ENCODE measurements around the gene ELOF1. TPM values are rescaled to one million over a fixed set of nuclear protein-coding genes. Genes with fewer than 3 reads are reported as not detected.

Gene ELOF1
- total RNA-seq, 1 donor from 2014 or later: 46.0 TPM

DNA sequence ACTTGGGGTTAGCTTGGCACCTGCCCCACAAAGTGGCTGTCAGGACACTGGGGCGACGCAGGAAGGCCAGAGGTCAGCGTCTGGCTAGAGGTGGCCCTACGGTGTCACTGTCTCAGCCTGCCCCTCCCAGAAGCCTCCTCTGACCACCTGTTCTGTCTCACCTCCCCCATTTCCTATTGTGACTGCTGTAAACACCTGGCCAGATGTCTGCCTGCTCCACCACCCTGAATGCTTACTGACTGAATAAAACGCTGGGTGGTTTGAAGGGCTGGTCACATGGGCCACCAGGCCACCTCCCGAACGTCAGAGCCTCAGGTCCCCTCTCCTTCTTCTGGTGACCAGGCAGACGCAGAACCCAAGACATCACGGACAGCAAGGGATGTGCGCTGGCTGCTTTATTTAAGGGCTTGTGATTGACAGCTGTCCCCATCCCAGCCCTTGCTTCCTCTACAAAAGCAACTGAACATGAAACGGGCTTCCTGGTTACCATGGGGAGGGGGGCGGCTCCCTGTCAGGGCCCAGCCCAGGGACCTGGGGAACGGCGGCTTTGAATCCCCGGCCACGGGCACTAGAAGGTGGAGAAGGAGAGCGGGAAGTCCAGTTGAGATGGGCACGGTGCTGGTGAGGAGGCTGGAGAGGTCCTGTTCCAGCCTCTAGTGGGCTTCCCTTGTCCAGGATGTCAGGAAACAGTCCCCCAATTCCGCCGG lies 6.2 kb downstream of the ELOF1 start:
- Mint-ChIP-seq H3K36me3 (peaks cover 11% of the 10 kb centered on the region), H3K4me1 (peaks cover 5% of the 10 kb centered on the region), H3K4me3 (no peak overlapping the region), H3K27me3 (ENCODE audit: low read depth) (no peaks in the 10 kb centered on the region), H3K27ac (no peak overlapping the region), H3K9me3 (no peaks in the 10 kb centered on the region)
- no peak for DNase-seq (ENCODE audit: low spot score in 2 of 2, unreplicated experiment in 2 of 2)
- TF ChIP-seq CTCF (IDR thresholded peaks at IDR 0.05; ENCODE audit: unreplicated experiment): no peak

- Mint-ChIP-seq H3K27me3 (ENCODE audit: low read depth) (no peaks in the 10 kb centered on the region), H3K27ac (no peak overlapping the region), H3K4me1 (peaks cover under 1% of the 10 kb centered on the region), H3K9me3 (no peaks in the 10 kb centered on the region), H3K4me3 (no peak overlapping the region), H3K36me3 (peaks cover 11% of the 10 kb centered on the region)
- no peak for TF ChIP-seq CTCF (IDR thresholded peaks at IDR 0.05; ENCODE audit: unreplicated experiment)
- DNase-seq (ENCODE audit: low spot score in 2 of 2, unreplicated experiment in 2 of 2): no peak
Measured at GRCh38 chr19:11551603-11552235, 7.3 kb downstream of the ELOF1 start.

- H3K27me3 Mint-ChIP-seq (ENCODE audit: low read depth): no peaks in the 10 kb centered on the region
- no peak overlapping the region for H3K27ac Mint-ChIP-seq
- TF ChIP-seq CTCF (IDR thresholded peaks at IDR 0.05; ENCODE audit: unreplicated experiment): no peak
- H3K4me3 Mint-ChIP-seq: no peak overlapping the region
- H3K4me1 Mint-ChIP-seq: no peaks in the 10 kb centered on the region
- H3K36me3 Mint-ChIP-seq: peaks cover 6% of the 10 kb centered on the region
- no peaks in the 10 kb centered on the region for H3K9me3 Mint-ChIP-seq
- no peak for DNase-seq (ENCODE audit: low spot score in 2 of 2, unreplicated experiment in 2 of 2)
Measured at GRCh38 chr19:11550265-11550664, 8.8 kb downstream of the ELOF1 start.

DNA sequence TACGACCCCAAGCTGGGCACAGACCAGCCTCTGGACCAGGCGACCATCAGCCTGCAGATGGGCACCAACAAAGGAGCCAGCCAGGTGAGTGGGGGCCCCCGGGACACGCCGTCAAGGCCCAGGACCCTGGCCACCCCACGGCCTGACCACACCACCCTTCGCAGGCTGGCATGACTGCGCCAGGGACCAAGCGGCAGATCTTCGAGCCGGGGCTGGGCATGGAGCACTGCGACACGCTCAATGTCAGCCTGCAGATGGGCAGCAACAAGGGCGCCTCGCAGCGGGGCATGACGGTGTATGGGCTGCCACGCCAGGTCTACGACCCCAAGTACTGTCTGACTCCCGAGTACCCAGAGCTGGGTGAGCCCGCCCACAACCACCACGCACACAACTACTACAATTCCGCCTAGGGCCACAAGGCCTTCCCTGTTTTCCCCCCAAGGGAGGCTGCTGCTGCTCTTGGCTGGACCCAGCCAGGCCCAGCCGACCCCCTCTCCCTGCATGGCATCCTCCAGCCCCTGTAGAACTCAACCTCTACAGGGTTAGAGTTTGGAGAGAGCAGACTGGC lies 9.6 kb downstream of the ELOF1 start:
- no peak overlapping the region for H3K27ac Mint-ChIP-seq
- no peaks in the 10 kb centered on the region for H3K27me3 Mint-ChIP-seq (ENCODE audit: low read depth)
- H3K4me3 Mint-ChIP-seq: no peak overlapping the region
- no peaks in the 10 kb centered on the region for H3K4me1 Mint-ChIP-seq
- H3K9me3 Mint-ChIP-seq: no peaks in the 10 kb centered on the region
- TF ChIP-seq CTCF (IDR thresholded peaks at IDR 0.05; ENCODE audit: unreplicated experiment): no peak
- DNase-seq (ENCODE audit: low spot score in 2 of 2, unreplicated experiment in 2 of 2): no peak
- H3K36me3 Mint-ChIP-seq: peaks cover 5% of the 10 kb centered on the region

DNA sequence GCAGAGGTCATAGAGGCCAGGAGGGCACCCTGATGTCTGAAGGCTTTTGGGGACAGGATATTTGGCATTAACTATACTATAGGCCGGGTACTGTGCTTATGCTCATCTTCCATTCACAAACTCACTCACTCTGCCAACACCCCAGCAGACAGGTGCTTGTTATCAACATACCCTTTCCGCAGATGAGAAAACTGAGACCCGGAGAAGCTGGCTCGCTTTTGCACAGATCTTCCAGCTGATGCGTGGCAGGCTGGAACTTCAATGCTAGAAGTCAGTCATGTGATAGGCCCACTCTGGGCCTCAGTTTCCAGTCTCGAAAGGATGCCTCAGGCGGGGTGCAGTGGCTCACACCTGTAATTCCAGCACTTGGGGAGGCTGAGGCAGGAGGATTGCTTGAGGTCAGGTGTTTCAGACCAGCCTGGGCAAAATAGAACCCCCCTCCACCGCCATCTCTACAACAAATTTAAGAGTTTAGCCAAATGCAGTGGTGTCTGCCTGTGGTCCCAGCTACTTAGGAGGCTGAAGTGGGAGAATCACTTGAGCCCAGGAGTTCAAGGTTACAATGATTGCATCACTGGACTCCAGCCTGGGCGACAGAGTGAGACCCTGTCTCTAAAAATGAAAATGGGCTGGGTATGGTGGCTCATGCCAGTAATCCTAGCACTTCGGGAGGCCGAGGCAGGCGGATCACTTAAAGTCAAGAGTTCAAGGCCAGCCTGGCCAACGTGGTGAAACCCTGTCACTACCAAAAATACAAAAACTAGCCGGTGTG lies 10.9 kb downstream of the ELOF1 start:
- TF ChIP-seq CTCF (IDR thresholded peaks at IDR 0.05; ENCODE audit: unreplicated experiment): no peak
- DNase-seq (ENCODE audit: low spot score in 2 of 2, unreplicated experiment in 2 of 2): no peak
- Mint-ChIP-seq H3K4me1 (no peaks in the 10 kb centered on the region), H3K9me3 (no peaks in the 10 kb centered on the region), H3K27me3 (ENCODE audit: low read depth) (no peaks in the 10 kb centered on the region), H3K4me3 (no peak overlapping the region), H3K27ac (no peak overlapping the region), H3K36me3 (no peaks in the 10 kb centered on the region)

Measured in mesothelial cell of epicardium (in vitro differentiated cells).